Measurements from ENCODE around the gene PTGR2. TPM values are rescaled to one million over a fixed set of nuclear protein-coding genes. Genes with fewer than 3 reads are reported as not detected.

The PTGR2 gene
- total and polyA plus RNA-seq, 2 donors (not counting 3 experiments of a cell fraction or from before 2014, with no cell fraction given) = 1.1 to 5.6 TPM

GRCh38 chr14:73877790-73878189, 26.2 kb downstream of the PTGR2 start:
- dilution Hi-C loops (cut with MboI; ENCODE audit: extremely low pct_ligation_motif_present, low sequenced_read_pairs) = no loop called here
- no peak overlapping the region for H3K4me3 ChIP-seq (replicated peaks in 1 of 3; ENCODE audit: insufficient read depth in 1 of 3, low read depth in 1 of 3, low read length in 3 of 3)
- H2AFZ ChIP-seq (ENCODE audit: low read depth, low read length) = no peak overlapping the region
- TF ChIP-seq FOS (IDR thresholded peaks at IDR 0.05; ENCODE audit: borderline replicate concordance, insufficient read depth, low read length) (no peak), MAX (IDR thresholded peaks at IDR 0.05; ENCODE audit: insufficient read depth, insufficient read length) (no peak), JUN (IDR thresholded peaks at IDR 0.05; ENCODE audit: borderline replicate concordance, insufficient read depth, insufficient read length, low read depth) (no peak), CTCF (IDR thresholded peaks at IDR 0.05; ENCODE audit: extremely low read depth in 1 of 2, insufficient read depth in 1 of 2, low read depth in 1 of 2, low read length in 2 of 2) (no peak), EZH2 (IDR thresholded peaks at IDR 0.05; ENCODE audit: borderline replicate concordance, low read depth, low read length, severe bottlenecking) (no peak), POLR2AphosphoS5 (IDR thresholded peaks at IDR 0.05; ENCODE audit: insufficient read depth, low read depth, low read length) (no peak), GATA2 (IDR thresholded peaks at IDR 0.05; ENCODE audit: insufficient read depth, insufficient read length, low read depth, low read length) (no peak), MYC (IDR thresholded peaks at IDR 0.05; ENCODE audit: low read depth, low read length) (no peak), POLR2A (IDR thresholded peaks at IDR 0.05; ENCODE audit: low read depth, low read length) (no peak)
- no peaks in the 10 kb centered on the region for H3K36me3 ChIP-seq (ENCODE audit: control insufficient read depth in 2 of 2, extremely low read depth in 1 of 2, insufficient read depth in 2 of 2, low read length in 2 of 2)
- no TSS peak for BruUV-seq (replicated peaks)
- ChIA-PET POLR2A (no interaction called here), CTCF (interaction anchor here (1.0 to 1.6 kb wide), 3 partner anchors 11 to 123 kb away, joined by 3 to 4 read pairs (median 3); no protein-coding TSS in a partner anchor)
- H3K9ac ChIP-seq (replicated peaks; ENCODE audit: extremely low read depth, insufficient read depth, low read length) = no peak overlapping the region
- no peak for DNase-seq (ENCODE audit: low read depth, low spot score)
- intact Hi-C loops (cut with micrococcal nuclease) = no loop called here
- no peak for FAIRE-seq
- no peaks in the 10 kb centered on the region for H3K4me1 ChIP-seq (ENCODE audit: control insufficient read depth, extremely low read depth, insufficient read depth, low read length)
- no peaks in the 10 kb centered on the region for H4K20me1 ChIP-seq (replicated peaks; ENCODE audit: control insufficient read depth, extremely low read depth, insufficient read depth, low read length)
- no peak overlapping the region for H3K4me2 ChIP-seq (ENCODE audit: insufficient read depth, low read length)
- H3K9me1 ChIP-seq (replicated peaks; ENCODE audit: control insufficient read depth, extremely low read depth, insufficient read depth, low read length) = no peaks in the 10 kb centered on the region
- H3K9me3 ChIP-seq (replicated peaks; ENCODE audit: control insufficient read depth, insufficient read depth, low read length) = no peaks in the 10 kb centered on the region
- no peak overlapping the region for H3K27ac ChIP-seq (ENCODE audit: insufficient read depth, low read depth, low read length)
- no peaks in the 10 kb centered on the region for H3K27me3 ChIP-seq (ENCODE audit: control insufficient read depth in 2 of 2, insufficient read depth in 2 of 2, low read length in 2 of 2)
- no peaks in the 10 kb centered on the region for H3K79me2 ChIP-seq (ENCODE audit: control insufficient read depth, insufficient read depth, low read length)

Data from endothelial cell of umbilical vein (primary cell).